IMR-90 (cell line): ENCODE data around the gene S1PR5. TPM values are rescaled to one million over a fixed set of nuclear protein-coding genes. Genes with fewer than 3 reads are reported as not detected.

Experiments used
- ATAC-seq: fragments of 200-7000 bp; cut with Tn5 transposase; 2 replicates; pipeline ENCODE4 v1.9.1; 2020; ENCODE audit warnings: low read depth, mild to moderate bottlenecking, moderate library complexity
- BruUV-seq: library from RNA; stranded (reverse); fragments of 400-500 nt; replicated peaks from 2 replicates; lab custom pipeline; 2021; lab: Mats Ljungman, UMichigan
- CTCF ChIA-PET: fragments of 300-600 bp; formaldehyde crosslinking; extraction: SDS; loops from one replicate; lab custom pipeline; 2021; ENCODE audit warnings: antibody characterized with exemption; lab: Yijun Ruan, JAX
- POLR2A ChIA-PET: fragments of 300-600 bp; sonication (Branson Sonifier 250); formaldehyde crosslinking; loops from one replicate; lab custom pipeline; 2022; ENCODE audit warnings: antibody characterized with exemption; ENCODE audit not compliant: unreplicated experiment; lab: Charles Lee
- DNase-seq: peaks from one replicate; pipeline ENCODE4 v3.0.0; 2013
- H2AFZ ChIP-seq: replicated peaks from 2 replicates; pipeline ENCODE3; 2013; ENCODE audit warnings: low read length, mild to moderate bottlenecking; ENCODE audit not compliant: poor library complexity
- H2AK5ac ChIP-seq: 2 replicates; pipeline ENCODE4 v1.6.1; 2013; ENCODE audit warnings: low read depth, low read length, inconsistent platforms
- H2AK9ac ChIP-seq: replicated peaks from 2 replicates; pipeline ENCODE3; 2013; ENCODE audit warnings: mild to moderate bottlenecking, low read depth, low read length, moderate library complexity; ENCODE audit not compliant: poor library complexity
- H2BK120ac ChIP-seq: 2 replicates; pipeline ENCODE4 v1.6.1; 2013; ENCODE audit warnings: low read depth, low read length, inconsistent platforms
- H2BK15ac ChIP-seq: 3 replicates; pipeline ENCODE4 v1.6.1; 2013; ENCODE audit warnings: low read depth, low read length, inconsistent platforms
- H2BK20ac ChIP-seq: 2 replicates; pipeline ENCODE4 v1.6.1; 2013; ENCODE audit warnings: low read depth, mild to moderate bottlenecking, inconsistent platforms, low read length, moderate library complexity
- H2BK5ac ChIP-seq: 2 replicates; pipeline ENCODE4 v1.6.1; 2013; ENCODE audit warnings: mild to moderate bottlenecking, low read depth, low read length, inconsistent platforms; ENCODE audit not compliant: poor library complexity, severe bottlenecking
- H3K14ac ChIP-seq: replicated peaks from 2 replicates; pipeline ENCODE4 v1.6.1; 2013; ENCODE audit warnings: low read depth, low read length, inconsistent platforms
- H3K18ac ChIP-seq: 2 replicates; pipeline ENCODE4 v1.6.1; 2013; ENCODE audit warnings: low read depth, low read length, control low read depth
- H3K23ac ChIP-seq: 2 replicates; pipeline ENCODE4 v1.6.1; 2013; ENCODE audit warnings: low read depth, low read length, inconsistent platforms
- H3K27ac ChIP-seq: 2 replicates; pipeline ENCODE4 v1.5.1; 2013; ENCODE audit warnings: mild to moderate bottlenecking, control low read depth, low read length; ENCODE audit not compliant: insufficient read depth
- H3K27me3 ChIP-seq: 2 replicates; pipeline ENCODE4 v1.6.1; 2013; ENCODE audit warnings: low read length; ENCODE audit not compliant: control insufficient read depth, insufficient read depth
- H3K36me3 ChIP-seq: 2 replicates; pipeline ENCODE4 v1.6.1; 2013; ENCODE audit warnings: low read length, mixed read lengths; ENCODE audit not compliant: control insufficient read depth, insufficient read depth
- H3K4ac ChIP-seq: 2 replicates; pipeline ENCODE4 v1.6.1; 2013; ENCODE audit warnings: low read depth, low read length, inconsistent platforms
- H3K4me1 ChIP-seq: 2 replicates; pipeline ENCODE4 v1.6.1; 2013; ENCODE audit warnings: low read length, mixed read lengths; ENCODE audit not compliant: control insufficient read depth, insufficient read depth
- H3K4me2 ChIP-seq: 2 replicates; pipeline ENCODE4 v1.6.1; 2013; ENCODE audit warnings: low read depth, mild to moderate bottlenecking, control low read depth, low read length, moderate library complexity
- H3K4me3 ChIP-seq: 2 replicates; pipeline ENCODE4 v1.5.1; 2013; ENCODE audit warnings: low read depth, mild to moderate bottlenecking, control low read depth, low read length, moderate library complexity; ENCODE audit not compliant: insufficient read depth
- H3K56ac ChIP-seq: 2 replicates; pipeline ENCODE4 v1.6.1; 2013; ENCODE audit warnings: low read length, inconsistent platforms; ENCODE audit not compliant: insufficient read depth; ENCODE audit errors: extremely low read depth
- H3K79me1 ChIP-seq, 2 experiments: 2 replicates each; pipeline ENCODE4 v1.6.1; 2013; ENCODE audit warnings: low read length in 2 of 2, inconsistent platforms in 1 of 2, low read depth in 1 of 2
- H3K9ac ChIP-seq: 2 replicates; pipeline ENCODE4 v1.6.1; 2013; ENCODE audit warnings: low read depth, low read length, control low read depth
- H3K9me1 ChIP-seq: 2 replicates; pipeline ENCODE4 v1.6.1; 2013; ENCODE audit warnings: low read length, inconsistent platforms; ENCODE audit not compliant: insufficient read depth
- H3K9me3 ChIP-seq: 2 replicates; pipeline ENCODE4 v1.6.1; 2013; ENCODE audit warnings: low read length; ENCODE audit not compliant: control insufficient read depth, insufficient read depth
- H4K20me1 ChIP-seq: 2 replicates; pipeline ENCODE4 v1.6.1; 2013; ENCODE audit warnings: low read length, inconsistent platforms; ENCODE audit not compliant: insufficient read depth
- H4K5ac ChIP-seq: 2 replicates; pipeline ENCODE4 v1.6.1; 2013; ENCODE audit warnings: mild to moderate bottlenecking, low read depth, low read length, control low read depth
- H4K8ac ChIP-seq, 2 experiments: 2 replicates each; pipeline ENCODE4 v1.6.1; 2013; ENCODE audit warnings: low read depth in 2 of 2, low read length in 2 of 2, control low read depth in 1 of 2, inconsistent platforms in 1 of 2
- H4K91ac ChIP-seq: 2 replicates; pipeline ENCODE4 v1.6.1; 2013; ENCODE audit warnings: low read depth, low read length, inconsistent platforms; ENCODE audit not compliant: insufficient read depth
- BHLHE40 ChIP-seq: fragments of 150-350 bp; IDR thresholded peaks from 2 replicates; pipeline ENCODE4 v1.6.1; 2016; ENCODE audit warnings: mild to moderate bottlenecking, low read depth, low read length
- CEBPB ChIP-seq: IDR thresholded peaks from 2 replicates; pipeline ENCODE4 v1.6.1; 2012; ENCODE audit warnings: low read depth, low read length, improper control_type of control experiment
- FOS ChIP-seq: fragments of 150-350 bp; IDR thresholded peaks from 2 replicates; pipeline ENCODE4 v1.6.1; 2016; ENCODE audit warnings: low read depth, low read length
- MAFK ChIP-seq: IDR thresholded peaks from 2 replicates; pipeline ENCODE4 v1.6.1; 2012; ENCODE audit warnings: low read depth, low read length, improper control_type of control experiment
- MAZ ChIP-seq: IDR thresholded peaks from 2 replicates; pipeline ENCODE4 v1.6.1; 2012; ENCODE audit warnings: low read depth, mild to moderate bottlenecking, low read length, improper control_type of control experiment, moderate library complexity, borderline replicate concordance
- MXI1 ChIP-seq: IDR thresholded peaks from 2 replicates; pipeline ENCODE4 v1.6.1; 2012; ENCODE audit warnings: low read depth, mild to moderate bottlenecking, low read length, moderate library complexity, borderline replicate concordance
- RAD21 ChIP-seq: IDR thresholded peaks from 2 replicates; pipeline ENCODE4 v1.6.1; 2012; ENCODE audit warnings: low read length, improper control_type of control experiment
- RCOR1 ChIP-seq: IDR thresholded peaks from 2 replicates; pipeline ENCODE4 v1.6.1; 2012; ENCODE audit warnings: mild to moderate bottlenecking, low read length, improper control_type of control experiment; ENCODE audit not compliant: insufficient replicate concordance
- SMC3 ChIP-seq: fragments of 150-350 bp; IDR thresholded peaks from 2 replicates; pipeline ENCODE4 v1.6.1; 2016; ENCODE audit warnings: low read depth, mild to moderate bottlenecking, antibody characterized with exemption, low read length, moderate library complexity
- WGBS, 2 experiments: methylation state at CpG; one replicate each; pipeline versions ENCODE4 v1.1.5 to v1.1.7; 2013; ENCODE audit warnings: missing lambda C conversion rate in 2 of 2; ENCODE audit not compliant: insufficient read length in 1 of 2; ENCODE audit errors: extremely low coverage in 2 of 2; 5-methylcytosine and 5-hydroxymethylcytosine counted together
- dilution Hi-C: fragments of 300-500 bp; cut with HindIII; formaldehyde crosslinking; loops from one replicate; pipeline ENCODE4 v1.14.3; 2018; ENCODE audit warnings: low sequenced_read_pairs; ENCODE audit not compliant: unreplicated experiment
- in situ Hi-C: fragments of 300-500 bp; cut with MboI; formaldehyde crosslinking; loops from 3 replicates; pipeline ENCODE4 v1.14.3; 2019; ENCODE audit warnings: low sequenced_read_pairs, inconsistent platforms, mixed read lengths
- intact Hi-C: fragments of 100-400 bp; cut with micrococcal nuclease; formaldehyde crosslinking; loops from 2 replicates; pipeline ENCODE4 v1.10.0; 2022
- polyA plus RNA-seq, 3 experiments: library from polyadenylated mRNA; depleted of rRNA; stranded (reverse); fragments of >200 nt; gene quantifications; 2 replicates each; pipeline ENCODE4 v1.2.3, GENCODE V29; 2012; ENCODE audit warnings: low replicate concordance in 1 of 3
- total RNA-seq: library from RNA; depleted of rRNA; stranded (reverse); fragments of >200 nt; gene quantifications from 2 replicates; pipeline ENCODE4 v1.2.3, GENCODE V29; 2012
- TF ChIP-seq, protein P1 (sequence below): fragments of 150-350 bp; IDR thresholded peaks from 2 replicates; pipeline ENCODE4 v1.6.1; 2017; ENCODE audit warnings: mild to moderate bottlenecking, antibody characterized with exemption, low read length, low read depth

Gene S1PR5
- total and polyA plus RNA-seq, 2 of the 4 experiments (the other 2 are of a cell fraction), result 0.36 to 0.55 TPM

DNA sequence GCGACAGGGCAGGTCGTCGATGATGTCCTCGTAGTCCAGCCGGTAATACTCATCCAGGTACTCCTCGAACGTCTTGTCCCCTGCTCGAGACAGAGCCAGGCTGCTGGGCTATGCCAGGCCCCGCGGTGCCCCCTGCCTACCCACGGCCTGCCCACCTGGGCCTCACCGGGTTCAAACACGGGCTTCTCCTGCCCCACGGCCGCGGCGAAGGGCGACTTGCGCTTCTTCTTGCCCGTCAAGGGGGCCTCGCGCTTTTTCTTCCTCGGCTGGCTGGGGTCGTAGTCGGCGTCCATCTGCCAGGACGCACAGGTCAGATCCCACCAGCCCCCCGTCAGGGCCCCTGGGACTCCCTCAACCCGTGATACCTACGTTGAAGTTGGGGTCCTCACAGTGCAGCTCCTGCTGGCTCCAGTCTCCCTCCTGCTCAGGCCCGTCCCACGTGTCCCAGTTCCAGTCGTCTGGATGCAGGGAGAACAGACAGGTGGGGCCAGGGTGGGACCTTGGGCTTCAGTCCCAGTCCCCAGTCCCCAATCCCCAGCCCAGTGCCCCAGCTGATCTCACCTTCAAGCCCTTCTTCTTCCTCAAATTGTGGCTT is 40.5 kb upstream of the S1PR5 start:
- H3K9ac ChIP-seq, result no peak overlapping the region
- H3K27me3 ChIP-seq, result no peaks in the 10 kb centered on the region
- no peak overlapping the region for H2BK15ac ChIP-seq
- no peak overlapping the region for H2BK20ac ChIP-seq
- TF ChIP-seq FOS, result no peak
- TF ChIP-seq MXI1, result no peak
- TF ChIP-seq, protein P1, sequence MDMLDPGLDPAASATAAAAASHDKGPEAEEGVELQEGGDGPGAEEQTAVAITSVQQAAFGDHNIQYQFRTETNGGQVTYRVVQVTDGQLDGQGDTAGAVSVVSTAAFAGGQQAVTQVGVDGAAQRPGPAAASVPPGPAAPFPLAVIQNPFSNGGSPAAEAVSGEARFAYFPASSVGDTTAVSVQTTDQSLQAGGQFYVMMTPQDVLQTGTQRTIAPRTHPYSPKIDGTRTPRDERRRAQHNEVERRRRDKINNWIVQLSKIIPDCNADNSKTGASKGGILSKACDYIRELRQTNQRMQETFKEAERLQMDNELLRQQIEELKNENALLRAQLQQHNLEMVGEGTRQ, result no peak
- TF ChIP-seq BHLHE40, result no peak
- TF ChIP-seq SMC3, result no peak
- TF ChIP-seq RAD21, result no peak
- no peak for TF ChIP-seq CEBPB
- TF ChIP-seq MAFK, result no peak
- no peak for TF ChIP-seq MAZ
- TF ChIP-seq RCOR1, result no peak
- H3K4me2 ChIP-seq, result no peak overlapping the region
- peaks cover 3 to 6% of the 10 kb centered on the region in 2 experiments; a peak in 2 of 4 replicates for H3K79me1 ChIP-seq
- H4K91ac ChIP-seq, result no peak overlapping the region
- no TSS peak for BruUV-seq
- WGBS, 2 experiments, result 99% methylated on average over 16 of the region's 33 CpGs; no CpG with 5 or more reads in 1 of the 2 experiments
- ChIA-PET CTCF (no interaction called here), POLR2A (no interaction called here)
- no peak overlapping the region for H3K56ac ChIP-seq
- H3K27ac ChIP-seq, result no peak overlapping the region
- no peaks in the 10 kb centered on the region for H3K4me1 ChIP-seq
- in situ Hi-C loops (no loop called here), dilution Hi-C loops (no loop called here), intact Hi-C loops (no loop called here)
- ATAC-seq, result no peak
- H3K18ac ChIP-seq, result no peak overlapping the region
- H4K20me1 ChIP-seq, result peaks cover 4% of the 10 kb centered on the region; the same call in 1 of the 2 replicates
- no peak overlapping the region for H2BK5ac ChIP-seq
- peaks cover 68% of the 10 kb centered on the region for H3K36me3 ChIP-seq
- no peak overlapping the region for H3K14ac ChIP-seq
- no peak overlapping the region for H3K23ac ChIP-seq
- H3K4me3 ChIP-seq, result no peak overlapping the region
- no peak overlapping the region for H2AFZ ChIP-seq
- no peak overlapping the region for H2AK5ac ChIP-seq
- DNase-seq, result no peak
- H2BK120ac ChIP-seq, result no peak overlapping the region
- H3K4ac ChIP-seq, result no peak overlapping the region
- no peak overlapping the region for H4K5ac ChIP-seq
- H2AK9ac ChIP-seq, result no peak overlapping the region
- no peak overlapping the region for H4K8ac ChIP-seq
- H3K9me1 ChIP-seq, result no peaks in the 10 kb centered on the region
- no peaks in the 10 kb centered on the region for H3K9me3 ChIP-seq
